ENCODE results near the gene BANF1. TPM values are rescaled to one million over a fixed set of nuclear protein-coding genes. Genes with fewer than 3 reads are reported as not detected.

BANF1 gene
- total RNA-seq, 1 donor from 2014 or later: 8.4 TPM

- FAIRE-seq: no peak
Measured at GRCh38 chr11:65960824-65961266, 41.5 kb upstream of the BANF1 start.

GRCh38 chr11:65961267-65962140 is 40.8 kb upstream of the BANF1 start, which contains the start of gene SART1:
Gene SART1, plus strand, starts transcription at chr11:65961734. Its CDS starts 47 bp downstream, at chr11:65961781.
- peak; percentile 91 for DNase-seq (ENCODE audit: low read depth)
- Histone ChIP-seq H3K36me3 (ENCODE audit: control insufficient read depth, insufficient read depth, low read length) (peaks cover 22% of the 10 kb centered on the region), H3K27me3 (ENCODE audit: control insufficient read depth, insufficient read depth, low read length) (no peaks in the 10 kb centered on the region), H3K4me3 (ENCODE audit: low read depth, low read length) (peak within 1 kb of the TSS; percentile 79)
- no peak for TF ChIP-seq CTCF (IDR thresholded peaks at IDR 0.05; ENCODE audit: insufficient read depth, low read length, severe bottlenecking)
- FAIRE-seq: no peak

More at GRCh38 chr11:65960824-65961266, 41.5 kb upstream of the BANF1 start:
- no peaks in the 10 kb centered on the region for H3K27me3 ChIP-seq (ENCODE audit: control insufficient read depth, insufficient read depth, low read length)
- TF ChIP-seq CTCF (IDR thresholded peaks at IDR 0.05; ENCODE audit: insufficient read depth, low read length, severe bottlenecking): no peak
- H3K4me3 ChIP-seq (ENCODE audit: low read depth, low read length): peak overlapping the region; percentile 79
- no peak for DNase-seq (ENCODE audit: low read depth)
- H3K36me3 ChIP-seq (ENCODE audit: control insufficient read depth, insufficient read depth, low read length): peaks cover 16% of the 10 kb centered on the region

DNA sequence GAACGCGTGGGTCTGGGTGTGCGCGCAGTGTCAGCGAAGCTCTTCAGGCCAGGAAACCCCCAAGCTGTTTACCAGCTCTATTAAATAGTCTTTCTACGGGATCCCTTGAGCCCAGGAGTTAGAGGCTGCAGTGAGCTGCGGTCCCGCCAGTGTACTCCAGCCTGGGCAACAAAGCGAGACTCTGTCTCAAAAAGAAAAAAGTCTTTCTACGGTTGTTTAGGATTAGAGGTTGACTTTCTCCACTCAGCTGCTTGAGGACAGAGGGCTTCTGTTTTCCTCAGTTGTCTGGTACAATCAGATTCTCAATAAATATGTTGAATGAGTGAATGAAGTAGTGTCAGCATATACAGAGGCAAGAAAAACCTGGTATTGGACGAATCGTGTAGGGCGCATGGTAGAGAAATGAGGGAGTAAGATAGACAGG is 40.1 kb upstream of the BANF1 start:
- no peak for FAIRE-seq
- peak overlapping the region; percentile 79 for H3K4me3 ChIP-seq (ENCODE audit: low read depth, low read length)

DNA sequence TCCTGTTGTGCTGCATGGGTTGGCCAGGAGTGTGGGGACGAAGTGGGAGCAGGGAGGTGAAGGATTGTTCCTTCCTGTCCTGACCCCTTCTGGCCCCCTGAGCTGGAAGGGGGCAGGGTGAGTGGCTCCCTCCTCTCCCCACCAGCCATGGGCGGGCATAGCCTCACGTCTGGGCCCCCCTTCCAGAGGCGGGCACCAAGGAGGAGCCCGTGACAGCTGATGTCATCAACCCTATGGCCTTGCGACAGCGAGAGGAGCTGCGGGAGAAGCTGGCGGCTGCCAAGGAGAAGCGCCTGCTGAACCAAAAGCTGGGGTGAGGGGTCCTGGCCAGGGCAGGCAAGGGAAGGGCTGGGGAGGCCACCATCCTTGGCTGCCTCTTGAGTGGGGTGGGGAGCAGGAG is 37.4 kb upstream of the BANF1 start:
- Histone ChIP-seq H3K27me3 (ENCODE audit: control insufficient read depth, insufficient read depth, low read length) (no peaks in the 10 kb centered on the region), H3K36me3 (ENCODE audit: control insufficient read depth, insufficient read depth, low read length) (peaks cover 35% of the 10 kb centered on the region), H3K4me3 (ENCODE audit: low read depth, low read length) (no peak overlapping the region)
- no peak for DNase-seq (ENCODE audit: low read depth)
- no peak for TF ChIP-seq CTCF (IDR thresholded peaks at IDR 0.05; ENCODE audit: insufficient read depth, low read length, severe bottlenecking)
- no peak for FAIRE-seq

More for the DNA sequence above, 40.1 kb upstream of the BANF1 start:
- DNase-seq (ENCODE audit: low read depth): no peak
- peaks cover 26% of the 10 kb centered on the region for H3K36me3 ChIP-seq (ENCODE audit: control insufficient read depth, insufficient read depth, low read length)
- no peak for TF ChIP-seq CTCF (IDR thresholded peaks at IDR 0.05; ENCODE audit: insufficient read depth, low read length, severe bottlenecking)
- H3K27me3 ChIP-seq (ENCODE audit: control insufficient read depth, insufficient read depth, low read length): no peaks in the 10 kb centered on the region

- FAIRE-seq: no peak
- DNase-seq (ENCODE audit: low read depth): no peak
- H3K36me3 ChIP-seq (ENCODE audit: control insufficient read depth, insufficient read depth, low read length): peaks cover 35% of the 10 kb centered on the region
- TF ChIP-seq CTCF (IDR thresholded peaks at IDR 0.05; ENCODE audit: insufficient read depth, low read length, severe bottlenecking): no peak
- no peaks in the 10 kb centered on the region for H3K27me3 ChIP-seq (ENCODE audit: control insufficient read depth, insufficient read depth, low read length)
- no peak overlapping the region for H3K4me3 ChIP-seq (ENCODE audit: low read depth, low read length)
Measured at GRCh38 chr11:65965986-65966762, 36.1 kb upstream of the BANF1 start.
